Activated CD4-positive, alpha-beta T cell treated with anti-CD3 and anti-CD28 coated beads, Interleukin-2, Interleukin-4, amounts not matched to agents 100 ng/mL and 50 ng/mL, durations not matched to agents 16 hours and 8 hours (primary cell): ENCODE data around the gene FBXL4.

Experiments
- DNase-seq: peaks from one replicate; pipeline ENCODE4 v3.0.0-alpha.2; 2020; ENCODE audit warnings: low spot score

The FBXL4 gene

GRCh38 chr6:98824902-98825599 lies 122.7 kb downstream of the FBXL4 start:
- no peak for DNase-seq

- DNase-seq: no peak
These were observed 123.4 kb downstream of the FBXL4 start for GRCh38 chr6:98824162-98824901.

- DNase-seq: no peak
These were observed 124.2 kb downstream of the FBXL4 start for GRCh38 chr6:98823428-98824161.

DNA sequence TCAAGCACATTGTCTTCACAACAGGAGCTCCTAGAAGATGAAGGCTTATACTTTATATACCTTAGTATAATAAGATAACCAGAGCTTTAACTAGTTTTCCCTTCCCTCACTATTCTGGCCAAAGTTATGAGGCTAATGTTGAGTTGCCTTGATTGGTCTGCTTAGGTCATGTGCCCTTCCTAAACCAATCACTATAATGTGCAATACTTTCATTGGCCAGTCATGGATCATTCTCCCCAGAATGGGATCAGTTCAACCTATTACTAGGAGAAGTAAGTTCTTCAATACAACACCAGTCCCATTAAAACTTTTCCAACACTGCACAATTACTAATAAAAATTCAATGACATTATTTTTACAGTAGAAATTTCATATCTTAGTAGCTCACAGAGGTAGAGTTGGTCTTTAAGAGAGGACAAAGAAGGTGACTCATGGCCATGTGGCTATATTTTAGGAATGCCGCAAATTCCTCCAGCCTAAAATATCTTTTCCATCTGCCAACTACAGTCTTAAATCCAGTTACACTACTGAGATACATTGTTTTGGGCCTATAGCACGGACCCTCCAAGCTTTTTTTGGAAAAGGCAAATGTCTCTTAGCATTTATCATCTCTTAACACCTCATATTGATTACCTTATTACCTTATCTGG lies 125.9 kb downstream of the FBXL4 start:
- DNase-seq: no peak
